Suprapubic skin (tissue), 4 donors: ENCODE results near the gene SYNGR1. TPM values are rescaled to one million over a fixed set of nuclear protein-coding genes. Genes with fewer than 3 reads are reported as not detected.
A peak's percentile ranks its signal among the peaks of the same experiment; 100 is the strongest.

ENCODE experiments used
- DNase-seq, 2 donors: peaks; one replicate each; pipeline ENCODE4 v3.0.0-alpha.2; 2019; ENCODE audit warnings: low spot score in 2 of 2
- H3K27ac ChIP-seq: fragments of 200-600 bp; sonication (generic); one replicate; pipeline ENCODE4 v1.5.1; 2019
- H3K27me3 ChIP-seq: fragments of 200-600 bp; sonication (generic); one replicate; pipeline ENCODE4 v1.5.1; 2019
- H3K36me3 ChIP-seq: fragments of 200-600 bp; sonication (generic); one replicate; pipeline ENCODE4 v1.5.1; 2019
- H3K4me1 ChIP-seq: fragments of 200-600 bp; sonication (generic); one replicate; pipeline ENCODE4 v1.5.1; 2019
- H3K4me3 ChIP-seq: fragments of 200-600 bp; sonication (generic); one replicate; pipeline ENCODE4 v1.5.1; 2019; ENCODE audit warnings: mild to moderate bottlenecking
- H3K9me3 ChIP-seq: fragments of 200-600 bp; sonication (generic); one replicate; pipeline ENCODE4 v1.5.1; 2019
- CTCF ChIP-seq, 2 donors: fragments of 200-600 bp in 1 of 2; fragments of 450-650 bp in 1 of 2; sonication (generic) in 1 of 2; IDR thresholded peaks; one replicate each; pipeline ENCODE4 v1.5.1; 2016 to 2019; ENCODE audit warnings: antibody characterized with exemption in 2 of 2, mild to moderate bottlenecking in 1 of 2, moderate library complexity in 1 of 2
- EP300 ChIP-seq: sonication (generic); formaldehyde crosslinking; IDR thresholded peaks from one replicate; pipeline ENCODE4 v1.6.1; 2017; ENCODE audit warnings: antibody characterized with exemption
- POLR2A ChIP-seq, 2 donors: fragments of 450-650 bp; IDR thresholded peaks; one replicate each; pipeline ENCODE4 v1.6.1; 2017; ENCODE audit warnings: antibody characterized with exemption in 2 of 2, mild to moderate bottlenecking in 2 of 2, moderate library complexity in 2 of 2
- POLR2AphosphoS5 ChIP-seq, 3 donors: sonication (generic); formaldehyde crosslinking; IDR thresholded peaks; one replicate each; pipeline ENCODE4 v1.6.1; 2017; ENCODE audit warnings: antibody characterized with exemption in 3 of 3
- WGBS: methylation state at CpG from one replicate; pipeline ENCODE4 v1.1.5; 2018; 5-methylcytosine and 5-hydroxymethylcytosine counted together
- total RNA-seq, 4 donors: library from RNA; depleted of rRNA; stranded (reverse); fragments of >200 nt; gene quantifications; one replicate each; pipeline ENCODE4 v1.1.0, GENCODE V29; 2016

Gene SYNGR1
- total RNA-seq, 4 donors from 2014 or later: 34.6 to 52.5 (median 44.3) TPM

DNA sequence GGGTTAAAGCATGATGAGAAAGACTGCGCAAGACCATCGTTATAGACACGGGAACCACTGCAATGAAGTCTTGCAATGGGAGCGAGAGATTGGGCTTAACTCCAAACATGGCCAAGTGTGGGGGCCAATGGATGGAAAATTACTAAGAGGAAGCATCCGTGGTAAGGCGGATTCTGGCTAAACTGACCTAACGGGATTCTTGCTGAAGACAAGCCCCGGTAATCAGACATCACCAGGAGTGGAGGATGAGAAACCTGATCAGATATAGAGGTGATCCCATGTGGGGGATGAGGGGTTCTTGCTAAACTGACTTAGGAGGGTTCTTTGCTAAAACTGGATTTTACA, 5.8 kb upstream of the SYNGR1 start:
- no peaks in the 10 kb centered on the region for H3K36me3 ChIP-seq
- peaks cover 11% of the 10 kb centered on the region for H3K4me1 ChIP-seq
- H3K4me3 ChIP-seq: no peak overlapping the region
- H3K27me3 ChIP-seq: no peaks in the 10 kb centered on the region
- no peak overlapping the region for H3K27ac ChIP-seq
- no peak for TF ChIP-seq POLR2A (IDR thresholded peaks at IDR 0.05)
- no peak for TF ChIP-seq CTCF (IDR thresholded peaks at IDR 0.05)
- TF ChIP-seq EP300: no peak
- TF ChIP-seq POLR2AphosphoS5 (IDR thresholded peaks at IDR 0.05): no peak
- WGBS: 69% methylated on average over 8 of the region's 8 CpGs
- DNase-seq: no peak
- no peaks in the 10 kb centered on the region for H3K9me3 ChIP-seq

- H3K36me3 ChIP-seq: no peaks in the 10 kb centered on the region
- no peak overlapping the region for H3K4me3 ChIP-seq
- no peak for DNase-seq
- TF ChIP-seq EP300: no peak
- no peak for TF ChIP-seq POLR2AphosphoS5 (IDR thresholded peaks at IDR 0.05)
- TF ChIP-seq CTCF (IDR thresholded peaks at IDR 0.05): no peak
- TF ChIP-seq POLR2A (IDR thresholded peaks at IDR 0.05): no peak
- no peak overlapping the region for H3K27ac ChIP-seq
- H3K9me3 ChIP-seq: no peaks in the 10 kb centered on the region
- 94% methylated on average over 4 of the region's 4 CpGs for WGBS
- H3K4me1 ChIP-seq: peaks cover 16% of the 10 kb centered on the region
- no peaks in the 10 kb centered on the region for H3K27me3 ChIP-seq
These were observed 4.6 kb upstream of the SYNGR1 start for GRCh38 chr22:39345231-39345630.

GRCh38 chr22:39348909-39349505, 784 bp upstream of the SYNGR1 start:
- H3K27ac ChIP-seq: peak overlapping the region; percentile 88
- 11% methylated on average over 11 of the region's 11 CpGs for WGBS

GRCh38 chr22:39349506-39349966, 255 bp upstream of the SYNGR1 start:
- Histone ChIP-seq H3K36me3 (no peaks in the 10 kb centered on the region), H3K27ac (peak overlapping the region; percentile 88), H3K9me3 (no peaks in the 10 kb centered on the region), H3K27me3 (no peaks in the 10 kb centered on the region), H3K4me1 (peaks cover 44% of the 10 kb centered on the region), H3K4me3 (peak overlapping the region; percentile 88)
- WGBS: 0% methylated on average over 16 of the region's 57 CpGs
- TF ChIP-seq POLR2AphosphoS5 (IDR thresholded peaks at IDR 0.05) (no peak), CTCF (IDR thresholded peaks at IDR 0.05) (no peak), EP300 (no peak), POLR2A (IDR thresholded peaks at IDR 0.05) (no peak)
- no peak for DNase-seq

More at GRCh38 chr22:39348909-39349505, 784 bp upstream of the SYNGR1 start:
- TF ChIP-seq EP300: no peak
- TF ChIP-seq POLR2AphosphoS5 (IDR thresholded peaks at IDR 0.05): no peak
- no peak for TF ChIP-seq CTCF (IDR thresholded peaks at IDR 0.05)
- TF ChIP-seq POLR2A (IDR thresholded peaks at IDR 0.05): no peak
- Histone ChIP-seq H3K9me3 (no peaks in the 10 kb centered on the region), H3K4me3 (peak overlapping the region; percentile 88), H3K36me3 (no peaks in the 10 kb centered on the region), H3K4me1 (peaks cover 44% of the 10 kb centered on the region), H3K27me3 (no peaks in the 10 kb centered on the region)
- DNase-seq: no peak

- Histone ChIP-seq H3K4me3 (peak overlapping the region; percentile 88), H3K27me3 (no peaks in the 10 kb centered on the region), H3K27ac (peak overlapping the region; percentile 88), H3K36me3 (no peaks in the 10 kb centered on the region), H3K9me3 (no peaks in the 10 kb centered on the region), H3K4me1 (peaks cover 56% of the 10 kb centered on the region)
- no peak for DNase-seq
- WGBS: 62% methylated on average over 11 of the region's 14 CpGs
- TF ChIP-seq POLR2A (IDR thresholded peaks at IDR 0.05): no peak
- TF ChIP-seq POLR2AphosphoS5 (IDR thresholded peaks at IDR 0.05): no peak
- TF ChIP-seq EP300: no peak
- TF ChIP-seq CTCF (IDR thresholded peaks at IDR 0.05): no peak
These were observed 1.2 kb downstream of the SYNGR1 start for GRCh38 chr22:39350757-39351688.
